ENCODE results near the gene NPEPPS. TPM values are rescaled to one million over a fixed set of nuclear protein-coding genes. Genes with fewer than 3 reads are reported as not detected.
A peak's percentile ranks its signal among the peaks of the same experiment; 100 is the strongest.
"Not testable (repeated sequence)": the region's sequence is repeated elsewhere in the genome, so short reads cannot be mapped to it uniquely, and the experiment has no call there.

NPEPPS gene
- polyA plus RNA-seq, 1 donor (not counting 4 experiments of a cell fraction or from before 2014, with no cell fraction given): 122 TPM

DNA sequence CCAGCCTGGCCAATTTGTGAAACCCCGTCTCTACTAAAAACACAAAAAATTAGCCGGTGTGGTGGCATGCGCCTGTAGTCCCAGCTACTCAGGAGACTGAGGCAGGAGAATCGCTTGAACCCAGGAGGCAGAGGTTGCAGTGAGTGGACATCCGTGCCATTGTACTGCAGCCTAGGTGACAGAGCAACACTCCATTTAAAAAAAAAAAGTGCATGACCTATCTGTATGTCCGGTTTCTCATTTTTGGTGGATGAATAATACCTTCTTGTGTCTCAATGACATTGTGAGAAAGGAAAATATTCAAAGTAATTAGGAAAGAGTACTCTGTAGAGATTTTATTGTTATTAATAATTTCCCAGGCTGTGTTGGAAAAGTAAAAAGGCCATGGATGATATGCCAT lies 17.6 kb upstream of the NPEPPS start:
- H3K9me3 ChIP-seq (ENCODE audit: control insufficient read depth, low read depth, low read length); H3K4me1 ChIP-seq (ENCODE audit: control insufficient read depth, extremely low read depth, insufficient read depth, low read length); H2AFZ ChIP-seq (ENCODE audit: control insufficient read depth, low read length); dilution Hi-C loops (cut with MboI; ENCODE audit: extremely low pct_ligation_motif_present, low sequenced_read_pairs); H3K27ac ChIP-seq (ENCODE audit: control insufficient read depth, insufficient read depth, low read length); H3K9me1 ChIP-seq (ENCODE audit: control insufficient read depth, extremely low read depth, insufficient read depth, low read length); H3K36me3 ChIP-seq (ENCODE audit: control insufficient read depth in 2 of 2, extremely low read depth in 1 of 2, insufficient read depth in 2 of 2, low read length in 2 of 2); H3K4me2 ChIP-seq (ENCODE audit: control insufficient read depth, extremely low read depth, insufficient read depth, low read depth, low read length); H3K4me3 ChIP-seq (ENCODE audit: control insufficient read depth in 2 of 3, extremely low read depth in 1 of 3, insufficient read depth in 2 of 3, low read depth in 1 of 3, low read length in 3 of 3); H3K27me3 ChIP-seq (ENCODE audit: control insufficient read depth, extremely low read depth, insufficient read depth, low read length); FAIRE-seq; DNase-seq (ENCODE audit: low read depth, low spot score); H4K20me1 ChIP-seq (ENCODE audit: control insufficient read depth, extremely low read depth, insufficient read depth, low read length); H3K9ac ChIP-seq (ENCODE audit: control insufficient read depth, extremely low read depth, insufficient read depth, low read length); H3K79me2 ChIP-seq (ENCODE audit: control insufficient read depth, insufficient read depth, low read length): not testable (repeated sequence)

GRCh38 chr17:47518880-47519279 lies 12.0 kb upstream of the NPEPPS start:
- H3K9me3 ChIP-seq (ENCODE audit: control insufficient read depth, low read depth, low read length); H4K20me1 ChIP-seq (ENCODE audit: control insufficient read depth, extremely low read depth, insufficient read depth, low read length); H3K4me2 ChIP-seq (ENCODE audit: control insufficient read depth, extremely low read depth, insufficient read depth, low read depth, low read length); H2AFZ ChIP-seq (ENCODE audit: control insufficient read depth, low read length); DNase-seq (ENCODE audit: low read depth, low spot score); H3K9ac ChIP-seq (ENCODE audit: control insufficient read depth, extremely low read depth, insufficient read depth, low read length); H3K9me1 ChIP-seq (ENCODE audit: control insufficient read depth, extremely low read depth, insufficient read depth, low read length); H3K4me1 ChIP-seq (ENCODE audit: control insufficient read depth, extremely low read depth, insufficient read depth, low read length); H3K27me3 ChIP-seq (ENCODE audit: control insufficient read depth, extremely low read depth, insufficient read depth, low read length); H3K4me3 ChIP-seq (ENCODE audit: control insufficient read depth in 2 of 3, extremely low read depth in 1 of 3, insufficient read depth in 2 of 3, low read depth in 1 of 3, low read length in 3 of 3); H3K27ac ChIP-seq (ENCODE audit: control insufficient read depth, insufficient read depth, low read length); H3K79me2 ChIP-seq (ENCODE audit: control insufficient read depth, insufficient read depth, low read length); dilution Hi-C loops (cut with MboI; ENCODE audit: extremely low pct_ligation_motif_present, low sequenced_read_pairs); H3K36me3 ChIP-seq (ENCODE audit: control insufficient read depth in 2 of 2, extremely low read depth in 1 of 2, insufficient read depth in 2 of 2, low read length in 2 of 2): not testable (repeated sequence)
- peak; percentile 85 for FAIRE-seq

GRCh38 chr17:47519365-47519764 lies 11.5 kb upstream of the NPEPPS start:
- H3K27ac ChIP-seq (ENCODE audit: control insufficient read depth, insufficient read depth, low read length): not testable (repeated sequence)

GRCh38 chr17:47520279-47520678 lies 10.6 kb upstream of the NPEPPS start:
- H3K4me3 ChIP-seq (ENCODE audit: control insufficient read depth in 2 of 3, extremely low read depth in 1 of 3, insufficient read depth in 2 of 3, low read depth in 1 of 3, low read length in 3 of 3); H4K20me1 ChIP-seq (ENCODE audit: control insufficient read depth, extremely low read depth, insufficient read depth, low read length); H3K9me3 ChIP-seq (ENCODE audit: control insufficient read depth, low read depth, low read length); H3K27me3 ChIP-seq (ENCODE audit: control insufficient read depth, extremely low read depth, insufficient read depth, low read length); H3K9ac ChIP-seq (ENCODE audit: control insufficient read depth, extremely low read depth, insufficient read depth, low read length); H3K36me3 ChIP-seq (ENCODE audit: control insufficient read depth in 2 of 2, extremely low read depth in 1 of 2, insufficient read depth in 2 of 2, low read length in 2 of 2); FAIRE-seq; H3K79me2 ChIP-seq (ENCODE audit: control insufficient read depth, insufficient read depth, low read length); DNase-seq (ENCODE audit: low read depth, low spot score); dilution Hi-C loops (cut with MboI; ENCODE audit: extremely low pct_ligation_motif_present, low sequenced_read_pairs); H3K27ac ChIP-seq (ENCODE audit: control insufficient read depth, insufficient read depth, low read length); H3K4me2 ChIP-seq (ENCODE audit: control insufficient read depth, extremely low read depth, insufficient read depth, low read depth, low read length); H3K9me1 ChIP-seq (ENCODE audit: control insufficient read depth, extremely low read depth, insufficient read depth, low read length); H3K4me1 ChIP-seq (ENCODE audit: control insufficient read depth, extremely low read depth, insufficient read depth, low read length); H2AFZ ChIP-seq (ENCODE audit: control insufficient read depth, low read length): not testable (repeated sequence)

More at GRCh38 chr17:47519365-47519764, 11.5 kb upstream of the NPEPPS start:
- H2AFZ ChIP-seq (ENCODE audit: control insufficient read depth, low read length); H3K4me2 ChIP-seq (ENCODE audit: control insufficient read depth, extremely low read depth, insufficient read depth, low read depth, low read length); H3K79me2 ChIP-seq (ENCODE audit: control insufficient read depth, insufficient read depth, low read length); H3K36me3 ChIP-seq (ENCODE audit: control insufficient read depth in 2 of 2, extremely low read depth in 1 of 2, insufficient read depth in 2 of 2, low read length in 2 of 2); H3K4me3 ChIP-seq (ENCODE audit: control insufficient read depth in 2 of 3, extremely low read depth in 1 of 3, insufficient read depth in 2 of 3, low read depth in 1 of 3, low read length in 3 of 3); H3K9me3 ChIP-seq (ENCODE audit: control insufficient read depth, low read depth, low read length); FAIRE-seq; H4K20me1 ChIP-seq (ENCODE audit: control insufficient read depth, extremely low read depth, insufficient read depth, low read length); H3K27me3 ChIP-seq (ENCODE audit: control insufficient read depth, extremely low read depth, insufficient read depth, low read length); DNase-seq (ENCODE audit: low read depth, low spot score); H3K9me1 ChIP-seq (ENCODE audit: control insufficient read depth, extremely low read depth, insufficient read depth, low read length); dilution Hi-C loops (cut with MboI; ENCODE audit: extremely low pct_ligation_motif_present, low sequenced_read_pairs); H3K9ac ChIP-seq (ENCODE audit: control insufficient read depth, extremely low read depth, insufficient read depth, low read length); H3K4me1 ChIP-seq (ENCODE audit: control insufficient read depth, extremely low read depth, insufficient read depth, low read length): not testable (repeated sequence)

GRCh38 chr17:47521434-47521833 lies 9.5 kb upstream of the NPEPPS start:
- H3K9me1 ChIP-seq (ENCODE audit: control insufficient read depth, extremely low read depth, insufficient read depth, low read length); H3K4me3 ChIP-seq (ENCODE audit: control insufficient read depth in 2 of 3, extremely low read depth in 1 of 3, insufficient read depth in 2 of 3, low read depth in 1 of 3, low read length in 3 of 3); FAIRE-seq; dilution Hi-C loops (cut with MboI; ENCODE audit: extremely low pct_ligation_motif_present, low sequenced_read_pairs); H3K79me2 ChIP-seq (ENCODE audit: control insufficient read depth, insufficient read depth, low read length); H3K36me3 ChIP-seq (ENCODE audit: control insufficient read depth in 2 of 2, extremely low read depth in 1 of 2, insufficient read depth in 2 of 2, low read length in 2 of 2); H3K27me3 ChIP-seq (ENCODE audit: control insufficient read depth, extremely low read depth, insufficient read depth, low read length); H4K20me1 ChIP-seq (ENCODE audit: control insufficient read depth, extremely low read depth, insufficient read depth, low read length); H3K27ac ChIP-seq (ENCODE audit: control insufficient read depth, insufficient read depth, low read length); H2AFZ ChIP-seq (ENCODE audit: control insufficient read depth, low read length); H3K9ac ChIP-seq (ENCODE audit: control insufficient read depth, extremely low read depth, insufficient read depth, low read length); H3K4me2 ChIP-seq (ENCODE audit: control insufficient read depth, extremely low read depth, insufficient read depth, low read depth, low read length); DNase-seq (ENCODE audit: low read depth, low spot score); H3K4me1 ChIP-seq (ENCODE audit: control insufficient read depth, extremely low read depth, insufficient read depth, low read length); H3K9me3 ChIP-seq (ENCODE audit: control insufficient read depth, low read depth, low read length): not testable (repeated sequence)

All from keratinocyte (primary cell).